ENCODE data around the gene CACNA1S.

The CACNA1S gene

DNA sequence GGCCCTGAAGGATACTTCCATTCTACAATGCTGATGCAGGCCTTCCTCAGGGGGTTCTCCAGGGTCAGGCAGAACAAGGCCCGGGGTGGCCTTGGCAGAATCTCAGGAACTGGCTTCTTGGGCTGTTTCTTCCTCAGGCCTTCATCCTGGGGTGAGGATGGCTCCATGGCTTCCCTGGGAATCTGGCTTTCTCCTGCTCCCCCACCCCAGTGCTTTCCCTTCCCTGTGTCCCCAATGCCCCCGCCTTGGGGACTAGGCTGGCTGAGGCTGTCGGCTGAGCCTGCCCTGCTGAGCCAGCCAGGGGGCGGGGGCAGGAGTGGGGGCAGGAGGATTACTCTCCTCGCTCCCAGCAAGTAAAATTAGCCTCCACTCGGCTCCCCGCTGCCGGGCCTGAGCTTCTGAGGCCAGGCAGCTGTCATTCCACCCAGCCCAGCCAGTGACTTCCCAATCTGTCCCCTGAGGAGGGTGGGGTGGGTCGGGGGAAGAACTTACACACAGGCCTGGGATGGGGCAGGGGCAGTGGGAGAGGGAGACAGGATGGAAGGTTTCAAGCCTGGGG is at the start of gene CACNA1S:
CACNA1S (minus strand) TSS at position 254 of the 559 bp plus-strand sequence; CDS start at position 167, 87 bp downstream.
- no peak for DNase-seq

- no peak for DNase-seq
These were observed 45.7 kb upstream of the CACNA1S start for GRCh38 chr1:201157949-201158348.

- DNase-seq: no peak
These were observed 44.6 kb upstream of the CACNA1S start for GRCh38 chr1:201156819-201157218.

DNA sequence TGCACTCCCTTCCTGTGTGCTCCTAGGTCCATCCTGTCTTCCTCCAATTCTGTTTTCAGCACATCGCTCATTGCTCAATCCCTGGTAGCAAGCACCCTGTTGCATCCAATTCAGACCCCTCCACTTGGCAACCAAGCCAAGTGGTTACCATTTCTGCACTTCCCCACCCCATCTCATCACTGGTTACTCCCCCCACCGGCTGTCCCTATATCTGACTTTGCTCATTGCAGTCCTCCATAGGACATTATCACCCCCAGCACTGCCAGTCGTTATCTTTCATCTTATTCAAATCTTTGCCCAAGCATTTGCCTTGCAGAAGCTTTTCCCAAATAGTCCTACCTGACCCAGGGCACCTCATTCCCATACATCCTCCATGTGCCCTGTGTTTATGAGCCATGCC is 44.1 kb upstream of the CACNA1S start:
- no peak for DNase-seq

- DNase-seq: no peak
These were observed 43.1 kb upstream of the CACNA1S start for GRCh38 chr1:201155354-201155753.

- peak; percentile 100 for DNase-seq
These were observed 42.4 kb upstream of the CACNA1S start, which contains the start of gene TMEM9 for GRCh38 chr1:201154389-201155165. TMEM9 (minus strand) TSS chr1:201154474; CDS start chr1:201153923, 551 bp downstream.

GRCh38 chr1:201153474-201154388 is 41.5 kb upstream of the CACNA1S start:
- no peak for DNase-seq

- no peak for DNase-seq
These were observed 37.2 kb upstream of the CACNA1S start for GRCh38 chr1:201149400-201149799.

DNA sequence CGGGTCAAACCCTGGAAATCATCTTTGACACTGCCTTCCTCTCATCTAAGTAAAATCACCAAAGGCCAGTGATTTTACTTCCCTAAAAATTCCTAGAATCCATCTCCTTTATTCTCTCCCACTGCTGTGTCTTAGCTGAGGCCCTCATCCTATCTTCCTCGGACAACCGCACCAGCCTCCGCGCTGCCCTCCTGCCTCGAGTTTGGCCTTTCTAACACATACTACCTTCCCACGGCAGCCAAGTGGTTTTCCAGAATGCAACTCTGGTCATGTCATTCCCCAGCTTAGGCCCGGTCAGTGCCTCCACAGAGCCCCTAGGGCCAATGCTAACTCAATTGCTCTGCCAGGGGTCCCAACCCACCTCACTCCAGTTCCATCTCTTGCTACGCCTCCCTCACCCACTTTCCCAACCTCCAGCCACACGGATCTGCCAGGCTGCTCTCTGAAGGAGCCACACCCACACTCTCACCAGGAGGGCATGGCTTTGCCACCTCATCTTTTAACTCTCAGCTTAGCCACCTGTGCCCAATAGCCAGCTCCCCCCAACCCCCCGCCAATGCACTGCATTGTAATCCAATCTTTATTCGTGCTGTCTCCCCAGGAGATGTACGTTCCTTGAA is 35.3 kb upstream of the CACNA1S start:
- DNase-seq: no peak

DNA sequence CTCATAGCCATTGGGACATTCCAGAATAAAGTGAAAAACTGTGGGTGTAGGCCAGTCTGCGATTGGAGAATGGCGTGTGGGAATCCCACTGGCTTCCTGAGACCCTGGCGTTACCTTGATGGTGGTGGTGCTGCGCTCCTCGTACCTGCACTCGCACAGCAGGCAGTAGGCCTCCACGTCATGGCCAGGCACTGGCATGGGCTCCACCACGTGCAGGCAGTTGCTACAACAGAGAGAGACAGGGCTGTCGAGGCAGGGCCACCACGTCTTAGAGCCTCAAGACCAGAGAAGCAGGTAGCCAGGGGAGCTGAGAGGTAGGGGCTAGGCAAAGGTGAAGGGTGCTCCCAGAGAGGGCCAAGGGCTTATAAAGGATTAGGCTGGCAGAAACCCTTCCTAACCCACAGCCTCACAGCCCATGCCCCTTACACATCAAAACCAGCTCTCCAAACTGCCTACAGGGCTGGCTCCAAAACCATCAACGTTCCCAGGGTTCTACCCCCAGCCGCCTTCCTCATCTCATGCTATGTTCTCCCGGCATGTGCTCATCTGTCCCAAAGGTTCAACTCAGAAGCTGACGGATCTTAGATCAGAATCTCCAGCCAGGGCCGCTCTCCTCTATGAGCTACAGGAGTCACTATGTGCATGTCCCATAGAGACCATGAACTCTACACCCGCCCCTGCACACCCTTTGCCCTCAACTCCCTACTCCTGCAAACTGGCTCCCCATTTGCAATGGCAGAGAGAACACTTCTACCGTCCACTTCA is 34.6 kb upstream of the CACNA1S start:
- no peak for DNase-seq

GRCh38 chr1:201145816-201146215 is 33.6 kb upstream of the CACNA1S start:
- no peak for DNase-seq

DNA sequence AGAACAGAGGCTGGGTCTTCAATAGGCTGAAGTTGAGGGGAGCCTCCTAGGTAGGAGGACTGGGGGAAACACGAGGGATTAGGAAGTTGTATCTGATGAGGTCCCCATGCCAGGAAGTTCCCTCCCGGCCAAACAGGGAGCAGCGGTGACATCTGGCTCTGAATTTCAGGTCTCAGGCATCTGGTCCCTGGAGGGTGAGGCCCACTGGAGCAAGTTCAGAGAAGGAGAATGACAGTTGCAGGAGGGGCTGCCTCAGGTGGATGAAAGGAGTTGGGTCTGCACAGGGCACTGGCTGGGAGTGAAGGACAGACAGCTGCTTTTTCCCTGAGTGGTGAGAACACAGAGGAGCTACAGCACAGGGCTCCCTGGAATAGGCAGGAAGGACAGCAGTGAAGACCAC is 32.9 kb upstream of the CACNA1S start:
- DNase-seq: no peak

DNA sequence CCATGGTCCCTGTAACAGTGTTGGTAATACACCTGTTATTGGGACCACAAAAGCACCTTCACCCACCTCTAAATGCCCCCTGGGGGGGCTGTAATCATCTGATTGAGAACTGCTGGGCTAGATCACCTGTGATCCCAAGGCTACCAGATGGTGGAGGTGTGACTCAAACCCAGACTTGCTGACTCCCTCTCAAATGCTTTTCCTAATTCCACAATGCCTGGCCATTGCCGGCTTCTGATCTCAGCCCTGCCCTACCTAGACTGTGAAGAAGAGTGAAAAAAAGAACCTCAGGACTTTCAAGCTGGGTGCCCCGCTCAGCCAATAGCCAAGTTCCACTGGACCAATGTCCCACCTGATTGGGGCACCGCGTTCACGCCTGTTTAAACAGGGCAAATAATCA is 32.5 kb upstream of the CACNA1S start:
- DNase-seq: no peak

- DNase-seq: no peak
These were observed 31.8 kb upstream of the CACNA1S start for GRCh38 chr1:201143726-201144635.

DNA sequence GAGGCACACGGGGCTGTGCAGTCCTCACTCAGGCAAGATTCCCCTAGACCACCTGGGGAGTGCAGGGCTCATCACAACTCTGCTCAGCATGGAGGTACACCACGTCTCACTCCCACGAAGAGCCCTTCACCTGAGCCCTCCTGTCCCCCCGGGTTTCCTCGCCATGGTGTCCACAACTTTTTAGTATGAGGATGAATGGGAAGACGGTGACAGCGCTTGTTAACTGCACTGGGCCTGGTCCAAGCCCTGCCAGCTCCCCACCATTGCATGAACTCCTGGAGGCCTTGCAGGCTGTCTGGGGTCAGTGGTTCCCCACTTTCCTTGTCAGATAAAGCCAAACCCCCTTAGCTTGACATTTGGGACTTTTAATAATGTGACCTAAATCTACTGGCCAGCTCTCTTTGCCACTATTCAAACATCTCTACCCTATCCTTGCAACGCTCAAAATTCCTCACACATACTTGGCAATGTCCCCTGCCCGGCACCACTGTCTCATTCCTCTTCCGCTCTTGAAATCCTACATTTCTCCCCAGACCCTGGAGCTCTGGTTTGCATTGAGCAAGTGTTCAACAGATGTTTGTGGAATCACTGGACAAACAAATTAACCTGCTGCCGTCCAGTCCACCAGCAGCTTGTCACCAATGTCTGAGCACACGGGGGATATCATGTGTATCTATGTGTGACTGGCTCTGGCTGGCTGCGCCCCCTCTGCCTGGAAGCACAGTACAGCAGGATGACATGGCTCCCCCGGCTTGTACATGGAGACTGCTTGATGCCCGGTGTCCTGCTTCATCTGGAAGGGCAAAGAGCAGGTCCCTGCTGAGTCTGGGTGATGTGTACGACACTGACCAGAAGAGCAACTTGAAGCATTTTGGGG is 30.9 kb upstream of the CACNA1S start:
- no peak for DNase-seq

GRCh38 chr1:201142011-201142848 is 30.0 kb upstream of the CACNA1S start:
- no peak for DNase-seq

DNA sequence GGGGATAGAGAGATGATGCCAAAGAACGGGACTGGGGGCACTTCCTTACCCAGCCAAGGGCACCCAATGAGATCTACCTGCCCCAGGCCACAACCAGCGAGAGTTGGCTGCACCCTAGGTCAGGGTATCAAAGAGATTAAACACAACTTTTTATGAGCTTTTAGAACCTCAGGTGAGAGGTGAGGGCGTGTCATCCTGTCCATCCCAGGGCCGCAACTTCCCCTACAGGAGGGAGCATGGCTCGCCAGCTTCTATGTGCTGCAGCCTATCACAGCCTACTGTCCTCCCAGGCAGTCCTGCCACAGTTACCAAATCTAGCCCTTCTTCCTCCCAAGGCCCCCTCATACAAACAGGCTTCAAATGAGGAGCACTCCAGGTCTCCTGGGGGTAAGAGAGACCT is 29.2 kb upstream of the CACNA1S start:
- no peak for DNase-seq

DNA sequence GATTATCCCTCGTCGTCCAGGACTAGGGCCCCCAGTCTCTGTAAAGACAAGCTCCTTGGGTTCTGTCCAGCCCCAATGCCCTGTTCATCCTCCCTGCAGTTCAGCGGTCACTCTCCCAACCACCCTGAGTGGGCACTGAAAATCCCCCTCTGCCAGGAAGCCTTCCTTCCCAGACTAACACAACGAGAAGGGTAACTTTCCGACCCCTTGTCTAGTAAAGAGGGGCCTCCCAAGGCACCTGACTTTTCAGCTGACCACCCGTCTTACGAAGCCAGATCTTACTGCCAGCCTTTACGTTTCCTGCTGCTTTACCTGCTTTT is 28.7 kb upstream of the CACNA1S start:
- DNase-seq: no peak

GRCh38 chr1:201140235-201140940 is 28.2 kb upstream of the CACNA1S start:
- no peak for DNase-seq
